Right lobe of liver (tissue), 6 donors: ENCODE measurements around the gene ZBTB7B. TPM values are rescaled to one million over a fixed set of nuclear protein-coding genes. Genes with fewer than 3 reads are reported as not detected.

Experiments
- ATAC-seq, 4 donors: fragments of 200-7000 bp; cut with Tn5 transposase; one replicate each; pipeline ENCODE4 v1.9.1; 2020; ENCODE audit warnings: mild to moderate bottlenecking in 4 of 4, moderate library complexity in 4 of 4
- DNase-seq, 3 donors: peaks; one replicate each; pipeline ENCODE4 v3.0.0-alpha.2; 2020
- H3K27ac ChIP-seq, 3 donors: fragments of 200-600 bp; one replicate each; pipeline ENCODE4 v1.8.0; 2022
- H3K27me3 ChIP-seq, 2 donors: fragments of 200-600 bp; one replicate each; pipeline ENCODE4 v1.8.0; 2022
- H3K36me3 ChIP-seq, 4 donors: fragments of 200-600 bp; sonication (generic) in 1 of 4; one replicate each; pipeline versions ENCODE4 v1.5.1 to v1.8.0; 2017 to 2022; ENCODE audit warnings: control low read depth in 1 of 4
- H3K4me1 ChIP-seq, 4 donors: fragments of 200-600 bp; sonication (generic) in 1 of 4; one replicate each; pipeline versions ENCODE4 v1.5.1 to v1.8.0; 2017 to 2022; ENCODE audit warnings: control low read depth in 1 of 4
- H3K4me3 ChIP-seq, 3 donors: fragments of 200-600 bp; one replicate each; pipeline ENCODE4 v1.8.0; 2022
- H3K9me3 ChIP-seq, 4 donors: fragments of 200-600 bp; sonication (generic) in 1 of 4; one replicate each; pipeline versions ENCODE4 v1.5.1 to v1.8.0; 2017 to 2022; ENCODE audit warnings: control low read depth in 1 of 4
- POLR2A ChIP-seq: fragments of 450-650 bp; IDR thresholded peaks from one replicate; pipeline ENCODE4 v1.6.1; 2017; ENCODE audit warnings: antibody characterized with exemption, mild to moderate bottlenecking
- WGBS: methylation state at CpG from one replicate; pipeline ENCODE4 v1.1.6; 2018; ENCODE audit warnings: low coverage, low lambda C conversion rate; ENCODE audit not compliant: insufficient coverage; ENCODE audit errors: missing lambda C conversion rate; 5-methylcytosine and 5-hydroxymethylcytosine counted together
- intact Hi-C, 2 donors: fragments of 100-400 bp; cut with DNase I; formaldehyde crosslinking; loops; one replicate each; pipeline versions ENCODE4 v1.11.2 to v1.14.1; 2022
- total RNA-seq, 6 experiments: library from RNA; depleted of rRNA in 2 of 6; stranded (reverse); fragments of >200 nt in 2 of 6; fragmentation: NEBNext Ultra II Directional in 3 of 6; extraction: Animal tissue kit (Norgen Biotek cat#: 25700) in 3 of 6; gene quantifications; one replicate each; pipeline versions ENCODE4 v1.1.0 to v1.2.4, GENCODE V29; 2016 to 2023
- TF ChIP-seq, protein P1 (sequence below), 4 donors: fragments of 200-600 bp in 3 of 4; fragments of 450-650 bp in 1 of 4; IDR thresholded peaks; one replicate each; pipeline versions ENCODE4 v1.5.1 to v1.8.0; 2016 to 2022; ENCODE audit warnings: antibody characterized with exemption in 4 of 4, mild to moderate bottlenecking in 2 of 4
- donor health status: DM: no; HTN: yes; CAD: no.
- donor health status: DM: no; HTN: no; CAD: no.
- donor health status: DM: no; HTN: no; CAD: no.
- donor health status: DM: no; HTN: yes; CAD: no.
- donor health status: DM: no; HTN: yes; CAD: no.

Gene ZBTB7B
- total RNA-seq, 6 experiments from 2014 or later = 35.0 to 83.8 (median 38.8) TPM

DNA sequence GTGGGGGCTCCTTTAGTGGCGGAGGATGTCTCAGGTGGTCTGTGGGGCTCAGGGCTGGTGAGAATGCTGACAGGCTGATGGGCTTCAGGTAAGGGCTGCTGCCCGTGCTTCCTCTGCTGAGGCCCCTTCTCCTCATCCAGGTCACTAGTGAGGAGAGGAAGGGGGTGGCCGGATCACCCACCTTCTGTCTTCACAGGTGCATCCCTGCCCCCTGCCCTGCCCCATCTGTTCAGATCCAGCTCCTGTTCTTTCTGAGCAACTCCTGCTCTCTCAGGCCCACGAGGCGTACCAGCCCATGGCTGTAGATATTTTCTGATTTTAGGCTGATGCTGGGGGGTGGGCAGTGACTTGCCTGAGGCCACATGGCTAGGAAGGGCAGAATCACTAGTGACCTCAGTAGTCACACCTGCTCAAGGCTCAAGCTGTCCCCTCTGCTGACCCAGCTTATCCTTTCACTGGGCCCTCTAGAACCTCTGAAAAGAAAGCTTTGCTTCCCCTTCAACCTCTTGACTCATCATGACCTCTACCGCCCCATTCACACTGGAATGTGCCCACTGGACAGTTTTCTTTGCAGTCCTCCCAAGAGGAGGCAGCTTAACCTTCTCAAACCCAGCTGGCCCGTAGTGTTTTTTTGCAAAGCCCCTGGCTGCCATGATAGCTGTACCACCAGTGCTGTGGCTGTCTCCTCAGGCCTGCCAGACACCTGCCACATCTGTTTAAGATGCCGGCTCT lies 16.2 kb downstream of the ZBTB7B start:
- peaks cover 0 to 21% (median 11%) of the 10 kb centered on the region in 4 donors for H3K36me3 ChIP-seq
- TF ChIP-seq POLR2A = no peak
- TF ChIP-seq, protein P1, sequence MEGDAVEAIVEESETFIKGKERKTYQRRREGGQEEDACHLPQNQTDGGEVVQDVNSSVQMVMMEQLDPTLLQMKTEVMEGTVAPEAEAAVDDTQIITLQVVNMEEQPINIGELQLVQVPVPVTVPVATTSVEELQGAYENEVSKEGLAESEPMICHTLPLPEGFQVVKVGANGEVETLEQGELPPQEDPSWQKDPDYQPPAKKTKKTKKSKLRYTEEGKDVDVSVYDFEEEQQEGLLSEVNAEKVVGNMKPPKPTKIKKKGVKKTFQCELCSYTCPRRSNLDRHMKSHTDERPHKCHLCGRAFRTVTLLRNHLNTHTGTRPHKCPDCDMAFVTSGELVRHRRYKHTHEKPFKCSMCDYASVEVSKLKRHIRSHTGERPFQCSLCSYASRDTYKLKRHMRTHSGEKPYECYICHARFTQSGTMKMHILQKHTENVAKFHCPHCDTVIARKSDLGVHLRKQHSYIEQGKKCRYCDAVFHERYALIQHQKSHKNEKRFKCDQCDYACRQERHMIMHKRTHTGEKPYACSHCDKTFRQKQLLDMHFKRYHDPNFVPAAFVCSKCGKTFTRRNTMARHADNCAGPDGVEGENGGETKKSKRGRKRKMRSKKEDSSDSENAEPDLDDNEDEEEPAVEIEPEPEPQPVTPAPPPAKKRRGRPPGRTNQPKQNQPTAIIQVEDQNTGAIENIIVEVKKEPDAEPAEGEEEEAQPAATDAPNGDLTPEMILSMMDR (IDR thresholded peaks at IDR 0.05) = no peak
- no peak for ATAC-seq
- intact Hi-C loops = no loop called here
- H3K4me1 ChIP-seq = peaks cover 0 to 18% (median 8%) of the 10 kb centered on the region in 4 donors
- no peak overlapping the region for H3K4me3 ChIP-seq
- 69% methylated on average over 2 of the region's 8 CpGs for WGBS
- no peaks in the 10 kb centered on the region for H3K27me3 ChIP-seq
- H3K27ac ChIP-seq = no peak overlapping the region
- H3K9me3 ChIP-seq = no peaks in the 10 kb centered on the region
- DNase-seq = peak in 1 of 3 donors; percentile 14

DNA sequence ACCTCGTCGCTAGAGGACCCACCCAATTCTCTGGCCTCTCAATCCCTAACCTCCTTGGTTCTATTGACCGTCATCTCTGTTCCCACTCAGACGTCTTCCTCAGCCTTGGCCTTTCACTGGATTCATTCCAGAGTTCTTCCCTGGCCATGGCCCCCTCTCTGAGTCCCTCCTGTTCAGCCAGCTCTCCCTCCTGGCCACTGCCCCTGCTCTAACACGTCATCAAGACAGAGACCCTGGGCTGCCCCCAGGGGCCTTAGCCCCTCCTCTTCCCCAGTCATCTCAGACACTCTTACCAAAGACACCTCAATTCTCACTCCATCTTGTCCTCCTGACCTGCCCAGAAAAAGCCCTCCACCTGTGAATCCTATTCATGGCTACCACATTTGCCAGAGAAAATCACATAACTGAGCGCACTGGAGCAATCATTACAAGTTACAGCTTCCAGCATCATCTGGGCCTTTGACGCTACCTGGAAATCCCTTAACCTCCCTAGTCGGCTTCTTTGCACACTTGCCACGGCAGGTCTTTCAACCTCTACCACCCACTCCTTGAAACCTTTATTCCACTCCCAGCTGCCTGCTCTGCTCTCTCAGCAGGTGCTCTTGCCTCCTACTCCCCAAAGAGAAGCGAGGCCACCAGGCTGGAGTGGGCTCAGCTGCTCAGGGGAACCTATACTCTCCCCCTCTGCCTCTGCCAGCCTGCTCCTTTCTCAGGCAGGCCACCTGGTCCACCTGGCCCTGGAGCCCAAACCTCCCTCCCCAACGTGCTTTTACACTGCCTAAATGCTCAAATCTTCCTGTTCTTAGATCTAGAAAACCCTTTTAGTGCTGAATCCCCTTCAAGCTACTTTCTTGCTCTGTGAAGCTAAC lies 17.0 kb downstream of the ZBTB7B start:
- intact Hi-C loops = no loop called here
- no peak overlapping the region for H3K27ac ChIP-seq
- peaks cover 0 to 21% (median 8%) of the 10 kb centered on the region in 4 donors for H3K4me1 ChIP-seq
- H3K9me3 ChIP-seq = no peaks in the 10 kb centered on the region
- peaks cover 0 to 14% (median 6%) of the 10 kb centered on the region in 4 donors for H3K36me3 ChIP-seq
- no peak overlapping the region for H3K4me3 ChIP-seq
- WGBS = 75% methylated on average over 8 of the region's 11 CpGs
- H3K27me3 ChIP-seq = no peaks in the 10 kb centered on the region
- no peak for TF ChIP-seq POLR2A
- peak in 1 of 3 donors; percentile 12 for DNase-seq
- ATAC-seq = no peak

DNA sequence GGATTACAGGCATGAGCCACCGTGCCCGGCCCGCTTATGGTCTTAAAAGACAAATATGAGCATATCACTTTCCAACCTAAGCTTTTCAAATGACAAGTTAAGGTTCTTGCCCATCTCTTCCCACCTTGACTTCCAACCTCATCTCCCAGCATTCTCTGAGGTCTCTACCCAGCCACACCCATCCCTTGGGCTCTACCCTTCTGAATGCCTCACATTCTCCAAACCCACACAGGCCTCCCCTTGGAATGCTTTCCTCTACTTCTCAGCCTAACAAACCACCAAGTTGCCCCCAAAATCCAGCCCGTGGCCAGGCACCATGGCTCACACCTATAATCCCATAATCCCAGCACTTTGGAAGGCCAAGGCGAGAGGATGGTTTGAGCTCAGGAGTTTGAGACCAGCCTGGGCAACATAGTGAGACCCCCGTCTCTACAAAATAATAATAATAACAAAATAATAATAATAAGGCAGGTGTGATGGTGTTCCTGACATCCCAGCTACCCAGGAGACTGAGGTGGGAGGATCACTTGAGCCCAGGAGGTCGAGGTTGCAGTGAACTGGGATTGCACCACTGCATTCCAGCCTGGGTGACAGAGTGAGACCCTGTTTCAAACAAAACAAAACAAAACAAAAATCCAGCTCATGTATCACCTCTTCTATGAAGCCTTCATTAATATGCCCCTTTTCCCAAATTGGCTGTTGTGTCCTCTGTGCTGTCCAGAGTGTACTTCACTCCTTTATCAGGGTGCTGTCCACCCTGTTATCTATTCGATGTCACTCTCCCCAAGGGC lies 19.7 kb downstream of the ZBTB7B start:
- Histone ChIP-seq H3K36me3 (no peaks in the 10 kb centered on the region), H3K4me1 (peaks cover 0 to 23% (median 6%) of the 10 kb centered on the region in 4 donors), H3K4me3 (no peak overlapping the region), H3K27me3 (no peaks in the 10 kb centered on the region), H3K27ac (no peak overlapping the region), H3K9me3 (no peaks in the 10 kb centered on the region)
- intact Hi-C loops = no loop called here
- no peak for DNase-seq
- ATAC-seq = no peak
- no peak for TF ChIP-seq POLR2A
- TF ChIP-seq, protein P1 (IDR thresholded peaks at IDR 0.05) = no peak
- 74% methylated on average over 8 of the region's 8 CpGs for WGBS

DNA sequence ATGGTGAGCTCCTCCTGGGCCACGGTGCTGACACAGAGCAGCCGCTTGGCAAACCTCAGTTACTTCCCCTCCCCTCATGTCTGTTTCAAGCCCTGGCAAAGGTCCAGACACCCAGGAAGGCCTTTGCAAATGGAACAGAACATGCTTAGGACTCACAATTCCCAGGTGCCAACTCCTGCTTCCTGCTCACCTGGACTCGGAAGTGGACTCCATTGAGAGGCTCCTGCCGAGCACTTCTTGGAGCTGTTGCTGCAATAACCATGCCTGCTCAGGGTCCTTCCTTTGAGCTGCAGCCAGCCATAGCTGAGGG lies 20.3 kb downstream of the ZBTB7B start:
- H3K4me3 ChIP-seq = no peak overlapping the region
- DNase-seq = peak in 1 of 3 donors; percentile 69
- peak; percentile 3 to 15 (median 6) for ATAC-seq
- no peaks in the 10 kb centered on the region for H3K9me3 ChIP-seq
- TF ChIP-seq, protein P1 (IDR thresholded peaks at IDR 0.05) = no peak
- TF ChIP-seq POLR2A = no peak
- intact Hi-C loops = no loop called here
- peaks cover 0 to 23% (median 4%) of the 10 kb centered on the region in 4 donors for H3K4me1 ChIP-seq
- 21% methylated on average over 3 of the region's 4 CpGs for WGBS
- H3K27me3 ChIP-seq = no peaks in the 10 kb centered on the region
- H3K27ac ChIP-seq = no peak overlapping the region
- H3K36me3 ChIP-seq = no peaks in the 10 kb centered on the region
